IgD-negative memory B cell (primary cell): ENCODE results near the gene MRPL9. TPM values are rescaled to one million over a fixed set of nuclear protein-coding genes. Genes with fewer than 3 reads are reported as not detected.
"Not testable (repeated sequence)": the region's sequence is repeated elsewhere in the genome, so short reads cannot be mapped to it uniquely, and the experiment has no call there.

Experiments
- H3K27ac Mint-ChIP-seq, 3 donors: one replicate each; pipeline ENCODE4 v1.8.0; 2020 to 2022; ENCODE audit warnings: mild to moderate bottlenecking in 3 of 3, mixed read lengths in 3 of 3, moderate library complexity in 1 of 3
- H3K27me3 Mint-ChIP-seq: one replicate; pipeline ENCODE4 v1.8.0; 2021; ENCODE audit warnings: mixed read lengths
- H3K36me3 Mint-ChIP-seq: one replicate; pipeline ENCODE4 v1.8.0; 2020; ENCODE audit warnings: mild to moderate bottlenecking, mixed read lengths
- H3K4me1 Mint-ChIP-seq, 3 donors: one replicate each; pipeline ENCODE4 v1.8.0; 2020 to 2022; ENCODE audit warnings: mixed read lengths in 3 of 3, mild to moderate bottlenecking in 1 of 3
- H3K4me3 Mint-ChIP-seq, 4 donors: one replicate each; pipeline ENCODE4 v1.8.0; 2020 to 2022; ENCODE audit warnings: mild to moderate bottlenecking in 4 of 4, mixed read lengths in 4 of 4, moderate library complexity in 3 of 4
- H3K9me3 Mint-ChIP-seq, 3 donors: one replicate each; pipeline ENCODE4 v1.8.0; 2020 to 2021; ENCODE audit warnings: mixed read lengths in 3 of 3, mild to moderate bottlenecking in 1 of 3
- polyA plus RNA-seq: library from polyadenylated mRNA; unstranded; fragments of 300-500 nt; fragmentation: Illumina TruSeq; gene quantifications from one replicate; pipeline ENCODE4 v1.2.3, GENCODE V29; 2021

MRPL9 gene
- polyA plus RNA-seq, 1 donor from 2014 or later = 117 TPM

- H3K27ac Mint-ChIP-seq = no peak overlapping the region
- H3K4me1 Mint-ChIP-seq = peaks cover 5 to 10% (median 8%) of the 10 kb centered on the region in 3 donors
- H3K27me3 Mint-ChIP-seq = peaks cover 9% of the 10 kb centered on the region
- no peaks in the 10 kb centered on the region for H3K9me3 Mint-ChIP-seq
- H3K4me3 Mint-ChIP-seq = no peak overlapping the region
- H3K36me3 Mint-ChIP-seq = peaks cover 8% of the 10 kb centered on the region
These were observed 36.1 kb upstream of the MRPL9 start for GRCh38 chr1:151799179-151800022.

GRCh38 chr1:151798571-151798970 lies 35.3 kb upstream of the MRPL9 start:
- no peak overlapping the region for H3K27ac Mint-ChIP-seq

GRCh38 chr1:151790940-151791651 lies 27.8 kb upstream of the MRPL9 start:
- H3K36me3 Mint-ChIP-seq = peaks cover 2% of the 10 kb centered on the region

More at GRCh38 chr1:151798571-151798970, 35.3 kb upstream of the MRPL9 start:
- Mint-ChIP-seq H3K36me3 (peaks cover 9% of the 10 kb centered on the region), H3K4me3 (no peak overlapping the region), H3K9me3 (no peaks in the 10 kb centered on the region), H3K4me1 (peaks cover 0 to 3% (median 2%) of the 10 kb centered on the region in 3 donors), H3K27me3 (peaks cover 5% of the 10 kb centered on the region)

GRCh38 chr1:151790071-151790939 lies 27.0 kb upstream of the MRPL9 start, which contains the start of gene TDRKH:
TSS of gene TDRKH (minus strand) at chr1:151790500. CDS start at chr1:151783022, 7,478 bp downstream.
- Mint-ChIP-seq H3K27ac (peak within 1 kb of the TSS; percentile 56 to 99 (median 91)), H3K4me3 (peak within 1 kb of the TSS; percentile 91 to 98 (median 98)), H3K4me1 (peaks cover 10 to 16% (median 15%) of the 10 kb centered on the region in 3 donors), H3K27me3 (peaks cover 3% of the 10 kb centered on the region), H3K9me3 (no peaks in the 10 kb centered on the region), H3K36me3 (peaks cover 2% of the 10 kb centered on the region)

More at GRCh38 chr1:151790940-151791651, 27.8 kb upstream of the MRPL9 start:
- Mint-ChIP-seq H3K4me3 (peak overlapping the region; percentile 91 to 98 (median 98)), H3K27me3 (peaks cover 3% of the 10 kb centered on the region), H3K9me3 (no peaks in the 10 kb centered on the region), H3K27ac (peak overlapping the region; percentile 56 to 99 (median 91)), H3K4me1 (peaks cover 10 to 16% (median 15%) of the 10 kb centered on the region in 3 donors)

GRCh38 chr1:151787689-151788088 lies 24.4 kb upstream of the MRPL9 start:
- Mint-ChIP-seq H3K36me3 (no peaks in the 10 kb centered on the region), H3K9me3 (no peaks in the 10 kb centered on the region), H3K4me3 (no peak overlapping the region), H3K4me1 (peaks cover 10 to 15% (median 14%) of the 10 kb centered on the region in 3 donors), H3K27ac (no peak overlapping the region), H3K27me3 (peaks cover 3% of the 10 kb centered on the region)

- H3K4me3 Mint-ChIP-seq = no peak overlapping the region
- no peaks in the 10 kb centered on the region for H3K9me3 Mint-ChIP-seq
- no peak overlapping the region for H3K27ac Mint-ChIP-seq
- no peaks in the 10 kb centered on the region for H3K27me3 Mint-ChIP-seq
- H3K36me3 Mint-ChIP-seq = peaks cover 6% of the 10 kb centered on the region
- peaks cover 0 to 1% (median 0%) of the 10 kb centered on the region in 3 donors for H3K4me1 Mint-ChIP-seq
These were observed 20.5 kb upstream of the MRPL9 start for GRCh38 chr1:151783796-151784195.

- no peak overlapping the region for H3K4me3 Mint-ChIP-seq
- H3K27ac Mint-ChIP-seq = no peak overlapping the region
- no peaks in the 10 kb centered on the region for H3K27me3 Mint-ChIP-seq
- no peaks in the 10 kb centered on the region for H3K9me3 Mint-ChIP-seq
- peaks cover 0 to 1% (median 0%) of the 10 kb centered on the region in 3 donors for H3K4me1 Mint-ChIP-seq
- peaks cover 6% of the 10 kb centered on the region for H3K36me3 Mint-ChIP-seq
These were observed 19.4 kb upstream of the MRPL9 start for GRCh38 chr1:151782741-151783140.

GRCh38 chr1:151782026-151782425 lies 18.7 kb upstream of the MRPL9 start:
- H3K9me3 Mint-ChIP-seq, H3K4me1 Mint-ChIP-seq, H3K27me3 Mint-ChIP-seq, H3K4me3 Mint-ChIP-seq, H3K36me3 Mint-ChIP-seq, H3K27ac Mint-ChIP-seq: not testable (repeated sequence)

GRCh38 chr1:151780736-151781135 lies 17.4 kb upstream of the MRPL9 start:
- not testable (repeated sequence) for H3K4me3 Mint-ChIP-seq, H3K27ac Mint-ChIP-seq, H3K27me3 Mint-ChIP-seq, H3K4me1 Mint-ChIP-seq, H3K9me3 Mint-ChIP-seq, H3K36me3 Mint-ChIP-seq

GRCh38 chr1:151779852-151780251 lies 16.6 kb upstream of the MRPL9 start:
- H3K36me3 Mint-ChIP-seq = peaks cover 7% of the 10 kb centered on the region
- no peak overlapping the region for H3K4me3 Mint-ChIP-seq
- no peaks in the 10 kb centered on the region for H3K27me3 Mint-ChIP-seq
- H3K4me1 Mint-ChIP-seq = no peaks in the 10 kb centered on the region
- H3K27ac Mint-ChIP-seq = no peak overlapping the region
- no peaks in the 10 kb centered on the region for H3K9me3 Mint-ChIP-seq

- H3K36me3 Mint-ChIP-seq = peaks cover 7% of the 10 kb centered on the region
- H3K4me1 Mint-ChIP-seq = peaks cover 0 to 1% (median 0%) of the 10 kb centered on the region in 3 donors
- no peak overlapping the region for H3K4me3 Mint-ChIP-seq
- no peaks in the 10 kb centered on the region for H3K9me3 Mint-ChIP-seq
- no peak overlapping the region for H3K27ac Mint-ChIP-seq
- no peaks in the 10 kb centered on the region for H3K27me3 Mint-ChIP-seq
These were observed 14.0 kb upstream of the MRPL9 start for GRCh38 chr1:151777317-151777716.

GRCh38 chr1:151776665-151777062 lies 13.4 kb upstream of the MRPL9 start:
- Mint-ChIP-seq H3K4me1 (peaks cover 0 to 1% (median 0%) of the 10 kb centered on the region in 3 donors), H3K9me3 (no peaks in the 10 kb centered on the region), H3K27me3 (no peaks in the 10 kb centered on the region), H3K27ac (no peak overlapping the region), H3K36me3 (peaks cover 7% of the 10 kb centered on the region), H3K4me3 (no peak overlapping the region)

GRCh38 chr1:151775894-151776664 lies 12.8 kb upstream of the MRPL9 start:
- Mint-ChIP-seq H3K27ac (no peak overlapping the region), H3K27me3 (no peaks in the 10 kb centered on the region), H3K36me3 (peaks cover 3% of the 10 kb centered on the region), H3K9me3 (no peaks in the 10 kb centered on the region), H3K4me3 (no peak overlapping the region), H3K4me1 (peaks cover 0 to 1% (median 0%) of the 10 kb centered on the region in 3 donors)
